ENCODE results near the gene LARGE2.

LARGE2 gene

GRCh38 chr11:45907911-45908370, 14.5 kb upstream of the LARGE2 start:
- TF ChIP-seq SIN3A (IDR thresholded peaks at IDR 0.05; ENCODE audit: borderline replicate concordance, insufficient read depth, low read length): no peak
- TF ChIP-seq TAF1 (IDR thresholded peaks at IDR 0.05; ENCODE audit: borderline replicate concordance, insufficient read depth, low read length): no peak
- TF ChIP-seq, protein P1, sequence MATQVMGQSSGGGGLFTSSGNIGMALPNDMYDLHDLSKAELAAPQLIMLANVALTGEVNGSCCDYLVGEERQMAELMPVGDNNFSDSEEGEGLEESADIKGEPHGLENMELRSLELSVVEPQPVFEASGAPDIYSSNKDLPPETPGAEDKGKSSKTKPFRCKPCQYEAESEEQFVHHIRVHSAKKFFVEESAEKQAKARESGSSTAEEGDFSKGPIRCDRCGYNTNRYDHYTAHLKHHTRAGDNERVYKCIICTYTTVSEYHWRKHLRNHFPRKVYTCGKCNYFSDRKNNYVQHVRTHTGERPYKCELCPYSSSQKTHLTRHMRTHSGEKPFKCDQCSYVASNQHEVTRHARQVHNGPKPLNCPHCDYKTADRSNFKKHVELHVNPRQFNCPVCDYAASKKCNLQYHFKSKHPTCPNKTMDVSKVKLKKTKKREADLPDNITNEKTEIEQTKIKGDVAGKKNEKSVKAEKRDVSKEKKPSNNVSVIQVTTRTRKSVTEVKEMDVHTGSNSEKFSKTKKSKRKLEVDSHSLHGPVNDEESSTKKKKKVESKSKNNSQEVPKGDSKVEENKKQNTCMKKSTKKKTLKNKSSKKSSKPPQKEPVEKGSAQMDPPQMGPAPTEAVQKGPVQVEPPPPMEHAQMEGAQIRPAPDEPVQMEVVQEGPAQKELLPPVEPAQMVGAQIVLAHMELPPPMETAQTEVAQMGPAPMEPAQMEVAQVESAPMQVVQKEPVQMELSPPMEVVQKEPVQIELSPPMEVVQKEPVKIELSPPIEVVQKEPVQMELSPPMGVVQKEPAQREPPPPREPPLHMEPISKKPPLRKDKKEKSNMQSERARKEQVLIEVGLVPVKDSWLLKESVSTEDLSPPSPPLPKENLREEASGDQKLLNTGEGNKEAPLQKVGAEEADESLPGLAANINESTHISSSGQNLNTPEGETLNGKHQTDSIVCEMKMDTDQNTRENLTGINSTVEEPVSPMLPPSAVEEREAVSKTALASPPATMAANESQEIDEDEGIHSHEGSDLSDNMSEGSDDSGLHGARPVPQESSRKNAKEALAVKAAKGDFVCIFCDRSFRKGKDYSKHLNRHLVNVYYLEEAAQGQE (IDR thresholded peaks at IDR 0.05; ENCODE audit: insufficient read depth in 1 of 2, low read depth in 2 of 2, low read length in 2 of 2): no peak
- no peak for TF ChIP-seq FOXP2 (optimal IDR thresholded peaks at IDR 0.05; ENCODE audit: borderline replicate concordance, extremely low read depth, extremely low read length, insufficient read depth)
- no peak; the same call in 1 of the 2 replicates for TF ChIP-seq POLR2AphosphoS5 (IDR thresholded peaks at IDR 0.05; ENCODE audit: low read depth, low read length)

- TF ChIP-seq SIN3A (IDR thresholded peaks at IDR 0.05; ENCODE audit: borderline replicate concordance, insufficient read depth, low read length): no peak
- TF ChIP-seq, protein P1 (IDR thresholded peaks at IDR 0.05; ENCODE audit: insufficient read depth in 1 of 2, low read depth in 2 of 2, low read length in 2 of 2): no peak
- TF ChIP-seq FOXP2 (optimal IDR thresholded peaks at IDR 0.05; ENCODE audit: borderline replicate concordance, extremely low read depth, extremely low read length, insufficient read depth): no peak
Measured at GRCh38 chr11:45909594-45910475, 12.6 kb upstream of the LARGE2 start.

DNA sequence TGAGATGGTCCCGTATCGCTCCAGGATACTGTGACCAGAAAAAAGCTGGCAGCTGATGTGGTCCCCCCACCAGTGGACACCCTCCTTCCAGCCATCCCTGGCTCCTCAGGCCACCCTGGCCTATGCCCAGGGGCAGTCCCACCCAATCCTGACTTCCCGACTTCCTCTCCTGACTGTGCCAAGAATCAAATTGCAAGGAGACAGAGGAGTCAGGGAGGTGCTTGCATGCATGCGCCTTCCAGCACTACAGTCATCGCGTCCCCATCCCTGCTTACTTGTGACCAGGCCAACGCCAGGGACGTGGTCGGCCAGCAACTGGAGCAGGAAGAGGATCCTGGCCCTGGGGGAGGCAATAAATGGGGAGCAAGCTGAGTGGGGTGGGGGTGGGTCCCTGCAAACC, 11.8 kb upstream of the LARGE2 start:
- TF ChIP-seq SIN3A (IDR thresholded peaks at IDR 0.05; ENCODE audit: borderline replicate concordance, insufficient read depth, low read length): no peak
- no peak for TF ChIP-seq FOXP2 (optimal IDR thresholded peaks at IDR 0.05; ENCODE audit: borderline replicate concordance, extremely low read depth, extremely low read length, insufficient read depth)
- TF ChIP-seq POLR2AphosphoS5 (IDR thresholded peaks at IDR 0.05; ENCODE audit: low read depth, low read length): no peak
- TF ChIP-seq, protein P1 (IDR thresholded peaks at IDR 0.05; ENCODE audit: insufficient read depth in 1 of 2, low read depth in 2 of 2, low read length in 2 of 2): no peak
- no peak for TF ChIP-seq TAF1 (IDR thresholded peaks at IDR 0.05; ENCODE audit: borderline replicate concordance, insufficient read depth, low read length)

GRCh38 chr11:45913514-45913913, 8.9 kb upstream of the LARGE2 start:
- TF ChIP-seq SIN3A (IDR thresholded peaks at IDR 0.05; ENCODE audit: borderline replicate concordance, insufficient read depth, low read length): no peak
- no peak for TF ChIP-seq POLR2AphosphoS5 (IDR thresholded peaks at IDR 0.05; ENCODE audit: low read depth, low read length)
- TF ChIP-seq FOXP2 (optimal IDR thresholded peaks at IDR 0.05; ENCODE audit: borderline replicate concordance, extremely low read depth, extremely low read length, insufficient read depth): no peak
- TF ChIP-seq, protein P1 (IDR thresholded peaks at IDR 0.05; ENCODE audit: insufficient read depth in 1 of 2, low read depth in 2 of 2, low read length in 2 of 2): no peak
- no peak for TF ChIP-seq TAF1 (IDR thresholded peaks at IDR 0.05; ENCODE audit: borderline replicate concordance, insufficient read depth, low read length)

All from PFSK-1 (cell line).